ENCODE results near the gene PEX12. TPM values are rescaled to one million over a fixed set of nuclear protein-coding genes. Genes with fewer than 3 reads are reported as not detected.
"Not testable (repeated sequence)": the region's sequence is repeated elsewhere in the genome, so short reads cannot be mapped to it uniquely, and the experiment has no call there.

PEX12 gene
- polyA plus RNA-seq, 1 donor (not counting 4 experiments of a cell fraction or from before 2014, with no cell fraction given), result 6.4 TPM

- no peaks in the 10 kb centered on the region for H4K20me1 ChIP-seq (ENCODE audit: control insufficient read depth, extremely low read depth, insufficient read depth, low read length)
- H3K9me1 ChIP-seq (ENCODE audit: control insufficient read depth, extremely low read depth, insufficient read depth, low read length), result no peaks in the 10 kb centered on the region
- no peak within 1 kb of the TSS for H3K4me3 ChIP-seq (ENCODE audit: control insufficient read depth in 2 of 3, extremely low read depth in 1 of 3, insufficient read depth in 2 of 3, low read depth in 1 of 3, low read length in 3 of 3)
- TF ChIP-seq EZH2 (IDR thresholded peaks at IDR 0.05; ENCODE audit: low read length), result no peak
- TF ChIP-seq, protein P1, sequence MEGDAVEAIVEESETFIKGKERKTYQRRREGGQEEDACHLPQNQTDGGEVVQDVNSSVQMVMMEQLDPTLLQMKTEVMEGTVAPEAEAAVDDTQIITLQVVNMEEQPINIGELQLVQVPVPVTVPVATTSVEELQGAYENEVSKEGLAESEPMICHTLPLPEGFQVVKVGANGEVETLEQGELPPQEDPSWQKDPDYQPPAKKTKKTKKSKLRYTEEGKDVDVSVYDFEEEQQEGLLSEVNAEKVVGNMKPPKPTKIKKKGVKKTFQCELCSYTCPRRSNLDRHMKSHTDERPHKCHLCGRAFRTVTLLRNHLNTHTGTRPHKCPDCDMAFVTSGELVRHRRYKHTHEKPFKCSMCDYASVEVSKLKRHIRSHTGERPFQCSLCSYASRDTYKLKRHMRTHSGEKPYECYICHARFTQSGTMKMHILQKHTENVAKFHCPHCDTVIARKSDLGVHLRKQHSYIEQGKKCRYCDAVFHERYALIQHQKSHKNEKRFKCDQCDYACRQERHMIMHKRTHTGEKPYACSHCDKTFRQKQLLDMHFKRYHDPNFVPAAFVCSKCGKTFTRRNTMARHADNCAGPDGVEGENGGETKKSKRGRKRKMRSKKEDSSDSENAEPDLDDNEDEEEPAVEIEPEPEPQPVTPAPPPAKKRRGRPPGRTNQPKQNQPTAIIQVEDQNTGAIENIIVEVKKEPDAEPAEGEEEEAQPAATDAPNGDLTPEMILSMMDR (optimal IDR thresholded peaks at IDR 0.05 in 1 of 3, IDR thresholded peaks at IDR 0.05 in 1 of 3, conservative IDR thresholded peaks at IDR 0.05 in 1 of 3; ENCODE audit: extremely low read depth in 1 of 3, insufficient read depth in 2 of 3, low read length in 3 of 3), result no peak
- H3K4me2 ChIP-seq (ENCODE audit: control insufficient read depth, extremely low read depth, insufficient read depth, low read depth, low read length), result no peak within 1 kb of the TSS
- H3K9me3 ChIP-seq (ENCODE audit: control insufficient read depth, low read depth, low read length), result no peaks in the 10 kb centered on the region
- H3K27me3 ChIP-seq (ENCODE audit: control insufficient read depth, extremely low read depth, insufficient read depth, low read length), result no peaks in the 10 kb centered on the region
- no peaks in the 10 kb centered on the region for H3K36me3 ChIP-seq (ENCODE audit: control insufficient read depth in 2 of 2, extremely low read depth in 1 of 2, insufficient read depth in 2 of 2, low read length in 2 of 2)
- no peak within 1 kb of the TSS for H3K27ac ChIP-seq (ENCODE audit: control insufficient read depth, insufficient read depth, low read length)
- dilution Hi-C loops (cut with MboI; ENCODE audit: extremely low pct_ligation_motif_present, low sequenced_read_pairs), result no loop called here
- DNase-seq (ENCODE audit: low read depth, low spot score) (no peak), FAIRE-seq (no peak)
- H2AFZ ChIP-seq (ENCODE audit: control insufficient read depth, low read length), result no peak within 1 kb of the TSS
- no peak within 1 kb of the TSS for H3K9ac ChIP-seq (ENCODE audit: control insufficient read depth, extremely low read depth, insufficient read depth, low read length)
- H3K4me1 ChIP-seq (ENCODE audit: control insufficient read depth, extremely low read depth, insufficient read depth, low read length), result no peaks in the 10 kb centered on the region
- H3K79me2 ChIP-seq (ENCODE audit: control insufficient read depth, insufficient read depth, low read length), result no peaks in the 10 kb centered on the region
Measured at GRCh38 chr17:35537601-35538141, 40.7 kb downstream of the PEX12 start, which contains the start of gene SLFN12L. TSS of gene SLFN12L (minus strand) at chr17:35537678. CDS start at chr17:35522364, 15,314 bp downstream.

- Histone ChIP-seq H3K9ac (ENCODE audit: control insufficient read depth, extremely low read depth, insufficient read depth, low read length) (no peak overlapping the region), H3K36me3 (ENCODE audit: control insufficient read depth in 2 of 2, extremely low read depth in 1 of 2, insufficient read depth in 2 of 2, low read length in 2 of 2) (no peaks in the 10 kb centered on the region), H4K20me1 (ENCODE audit: control insufficient read depth, extremely low read depth, insufficient read depth, low read length) (no peaks in the 10 kb centered on the region), H3K27ac (ENCODE audit: control insufficient read depth, insufficient read depth, low read length) (no peak overlapping the region), H3K4me3 (ENCODE audit: control insufficient read depth in 2 of 3, extremely low read depth in 1 of 3, insufficient read depth in 2 of 3, low read depth in 1 of 3, low read length in 3 of 3) (no peak overlapping the region), H3K4me2 (ENCODE audit: control insufficient read depth, extremely low read depth, insufficient read depth, low read depth, low read length) (no peak overlapping the region), H3K4me1 (ENCODE audit: control insufficient read depth, extremely low read depth, insufficient read depth, low read length) (no peaks in the 10 kb centered on the region), H3K79me2 (ENCODE audit: control insufficient read depth, insufficient read depth, low read length) (no peaks in the 10 kb centered on the region), H3K27me3 (ENCODE audit: control insufficient read depth, extremely low read depth, insufficient read depth, low read length) (no peaks in the 10 kb centered on the region), H3K9me3 (ENCODE audit: control insufficient read depth, low read depth, low read length) (no peaks in the 10 kb centered on the region), H3K9me1 (ENCODE audit: control insufficient read depth, extremely low read depth, insufficient read depth, low read length) (no peaks in the 10 kb centered on the region), H2AFZ (ENCODE audit: control insufficient read depth, low read length) (no peak overlapping the region)
- no peak for DNase-seq (ENCODE audit: low read depth, low spot score)
- dilution Hi-C loops (cut with MboI; ENCODE audit: extremely low pct_ligation_motif_present, low sequenced_read_pairs), result no loop called here
- TF ChIP-seq, protein P1 (optimal IDR thresholded peaks at IDR 0.05 in 1 of 3, IDR thresholded peaks at IDR 0.05 in 1 of 3, conservative IDR thresholded peaks at IDR 0.05 in 1 of 3; ENCODE audit: extremely low read depth in 1 of 3, insufficient read depth in 2 of 3, low read length in 3 of 3), result no peak
- TF ChIP-seq EZH2 (IDR thresholded peaks at IDR 0.05; ENCODE audit: low read length), result no peak
- FAIRE-seq, result no peak
Measured at GRCh38 chr17:35536664-35537171, 41.7 kb downstream of the PEX12 start.

DNA sequence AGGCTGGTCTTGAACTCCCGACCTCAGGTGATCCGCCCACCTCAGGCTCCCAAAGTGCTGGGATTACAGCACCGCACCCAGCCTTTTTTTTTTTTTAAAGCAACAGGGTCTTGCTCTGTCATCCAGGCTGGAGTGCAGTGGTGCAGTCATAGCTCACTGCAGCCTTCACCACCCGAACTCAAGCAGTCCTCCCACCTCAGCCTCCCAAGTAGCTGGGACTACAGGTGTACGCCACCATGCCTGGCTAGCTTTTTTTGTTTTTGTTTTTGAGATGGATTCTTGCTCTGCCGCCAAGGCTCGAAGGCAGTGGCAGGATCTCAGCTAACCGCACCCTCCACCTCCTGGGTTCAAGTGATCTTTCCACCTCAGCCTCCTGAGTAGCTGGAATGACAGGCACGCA is 43.0 kb downstream of the PEX12 start:
- DNase-seq (ENCODE audit: low read depth, low spot score); H3K27ac ChIP-seq (ENCODE audit: control insufficient read depth, insufficient read depth, low read length); H4K20me1 ChIP-seq (ENCODE audit: control insufficient read depth, extremely low read depth, insufficient read depth, low read length); H3K36me3 ChIP-seq (ENCODE audit: control insufficient read depth in 2 of 2, extremely low read depth in 1 of 2, insufficient read depth in 2 of 2, low read length in 2 of 2); H3K9me3 ChIP-seq (ENCODE audit: control insufficient read depth, low read depth, low read length); dilution Hi-C loops (cut with MboI; ENCODE audit: extremely low pct_ligation_motif_present, low sequenced_read_pairs); H3K4me1 ChIP-seq (ENCODE audit: control insufficient read depth, extremely low read depth, insufficient read depth, low read length); FAIRE-seq; H3K79me2 ChIP-seq (ENCODE audit: control insufficient read depth, insufficient read depth, low read length); H3K9me1 ChIP-seq (ENCODE audit: control insufficient read depth, extremely low read depth, insufficient read depth, low read length); H3K27me3 ChIP-seq (ENCODE audit: control insufficient read depth, extremely low read depth, insufficient read depth, low read length); H3K4me2 ChIP-seq (ENCODE audit: control insufficient read depth, extremely low read depth, insufficient read depth, low read depth, low read length); H3K4me3 ChIP-seq (ENCODE audit: control insufficient read depth in 2 of 3, extremely low read depth in 1 of 3, insufficient read depth in 2 of 3, low read depth in 1 of 3, low read length in 3 of 3); H3K9ac ChIP-seq (ENCODE audit: control insufficient read depth, extremely low read depth, insufficient read depth, low read length); H2AFZ ChIP-seq (ENCODE audit: control insufficient read depth, low read length): not testable (repeated sequence)
